Endodermal cell (in vitro differentiated cells): ENCODE results near the gene IL6ST. TPM values are rescaled to one million over a fixed set of nuclear protein-coding genes. Genes with fewer than 3 reads are reported as not detected.
"Not testable (repeated sequence)": the region's sequence is repeated elsewhere in the genome, so short reads cannot be mapped to it uniquely, and the experiment has no call there.

Experiments used
- DNase-seq: peaks from one replicate; pipeline ENCODE4 v3.0.0-alpha.2; 2017
- H3K27ac ChIP-seq: 2 replicates; pipeline ENCODE4 v1.5.1; 2013; ENCODE audit warnings: mild to moderate bottlenecking, low read depth, low read length, moderate library complexity
- H3K27me3 ChIP-seq: 2 replicates; pipeline ENCODE4 v1.6.1; 2013; ENCODE audit warnings: mild to moderate bottlenecking, low read length, moderate library complexity; ENCODE audit not compliant: insufficient read depth, control insufficient read depth, poor library complexity, severe bottlenecking
- H3K36me3 ChIP-seq: 2 replicates; pipeline ENCODE4 v1.7.0; 2013; ENCODE audit warnings: mild to moderate bottlenecking, low read length, moderate library complexity; ENCODE audit not compliant: control insufficient read depth, insufficient read depth
- H3K4me1 ChIP-seq: one replicate; pipeline ENCODE4 v1.7.0; 2013; ENCODE audit warnings: low read length; ENCODE audit not compliant: control insufficient read depth, insufficient read depth
- H3K4me3 ChIP-seq: 2 replicates; pipeline ENCODE4 v1.5.1; 2013; ENCODE audit warnings: mild to moderate bottlenecking, low read length, moderate library complexity
- H3K9ac ChIP-seq: 2 replicates; pipeline ENCODE4 v1.6.1; 2013; ENCODE audit warnings: mild to moderate bottlenecking, low read length, moderate library complexity; ENCODE audit not compliant: poor library complexity, severe bottlenecking; ENCODE audit errors: extremely low read depth
- H3K9me3 ChIP-seq: 2 replicates; pipeline ENCODE4 v1.6.1; 2013; ENCODE audit warnings: mild to moderate bottlenecking, low read length, moderate library complexity; ENCODE audit not compliant: control insufficient read depth
- H3K27ac Mint-ChIP-seq: 2 replicates; pipeline ENCODE4 v1.8.0; 2020; ENCODE audit warnings: mixed read lengths
- H3K27me3 Mint-ChIP-seq: 2 replicates; pipeline ENCODE4 v1.8.0; 2021; ENCODE audit warnings: mild to moderate bottlenecking, mixed read lengths; ENCODE audit not compliant: insufficient read depth
- H3K36me3 Mint-ChIP-seq: 2 replicates; pipeline ENCODE4 v1.8.0; 2020; ENCODE audit warnings: low read depth, mixed read lengths
- H3K4me1 Mint-ChIP-seq: 2 replicates; pipeline ENCODE4 v1.8.0; 2020; ENCODE audit warnings: mixed read lengths
- H3K4me3 Mint-ChIP-seq: 2 replicates; pipeline ENCODE4 v1.8.0; 2020; ENCODE audit warnings: mild to moderate bottlenecking, moderate library complexity, mixed read lengths
- H3K9me3 Mint-ChIP-seq: 2 replicates; pipeline ENCODE4 v1.8.0; 2020; ENCODE audit warnings: mild to moderate bottlenecking, mixed read lengths
- WGBS, 2 experiments: methylation state at CpG; one replicate each; pipeline versions ENCODE4 v1.1.5 to v1.1.7; 2013; ENCODE audit warnings: missing lambda C conversion rate in 2 of 2, mixed read lengths in 1 of 2; ENCODE audit not compliant: insufficient coverage in 1 of 2, insufficient read length in 1 of 2; 5-methylcytosine and 5-hydroxymethylcytosine counted together
- total RNA-seq, 2 donors: library from RNA; stranded (reverse); fragmentation: NEBNext Ultra II Directional in 1 of 2; extraction: Animal tissue kit (Norgen Biotek cat#: 25700) in 1 of 2; gene quantifications; 2 replicates in 1 of 2; 3 replicates in 1 of 2; pipeline ENCODE4 v1.2.1, GENCODE V29; 2021
- TF ChIP-seq, protein P1 (sequence below): fragments of 200-600 bp; sonication (generic); conservative IDR thresholded peaks from 2 replicates; pipeline ENCODE4 v1.5.0; 2021; ENCODE audit warnings: antibody characterized with exemption, mild to moderate bottlenecking

The IL6ST gene
- total RNA-seq, 2 donors from 2014 or later = 26.3 to 30.4 TPM

GRCh38 chr5:55989860-55990259, 4.9 kb downstream of the IL6ST start:
- Histone ChIP-seq H3K4me1 (no peaks in the 10 kb centered on the region), H3K4me3 (peak overlapping the region; percentile 65), H3K9me3 (peaks cover 8% of the 10 kb centered on the region), H3K9ac (no peak overlapping the region), H3K27me3 (no peaks in the 10 kb centered on the region), H3K27ac (no peak overlapping the region), H3K36me3 (peaks cover 33% of the 10 kb centered on the region)
- H3K27me3 Mint-ChIP-seq = no peaks in the 10 kb centered on the region
- H3K4me1 Mint-ChIP-seq = peaks cover 24% of the 10 kb centered on the region
- peaks cover 14% of the 10 kb centered on the region for H3K36me3 Mint-ChIP-seq
- no peak overlapping the region for H3K27ac Mint-ChIP-seq
- 89 to 100% methylated on average over 1 of the region's 1 CpG for WGBS, 2 experiments
- H3K4me3 Mint-ChIP-seq = no peak overlapping the region
- H3K9me3 Mint-ChIP-seq = no peaks in the 10 kb centered on the region
- TF ChIP-seq, protein P1, sequence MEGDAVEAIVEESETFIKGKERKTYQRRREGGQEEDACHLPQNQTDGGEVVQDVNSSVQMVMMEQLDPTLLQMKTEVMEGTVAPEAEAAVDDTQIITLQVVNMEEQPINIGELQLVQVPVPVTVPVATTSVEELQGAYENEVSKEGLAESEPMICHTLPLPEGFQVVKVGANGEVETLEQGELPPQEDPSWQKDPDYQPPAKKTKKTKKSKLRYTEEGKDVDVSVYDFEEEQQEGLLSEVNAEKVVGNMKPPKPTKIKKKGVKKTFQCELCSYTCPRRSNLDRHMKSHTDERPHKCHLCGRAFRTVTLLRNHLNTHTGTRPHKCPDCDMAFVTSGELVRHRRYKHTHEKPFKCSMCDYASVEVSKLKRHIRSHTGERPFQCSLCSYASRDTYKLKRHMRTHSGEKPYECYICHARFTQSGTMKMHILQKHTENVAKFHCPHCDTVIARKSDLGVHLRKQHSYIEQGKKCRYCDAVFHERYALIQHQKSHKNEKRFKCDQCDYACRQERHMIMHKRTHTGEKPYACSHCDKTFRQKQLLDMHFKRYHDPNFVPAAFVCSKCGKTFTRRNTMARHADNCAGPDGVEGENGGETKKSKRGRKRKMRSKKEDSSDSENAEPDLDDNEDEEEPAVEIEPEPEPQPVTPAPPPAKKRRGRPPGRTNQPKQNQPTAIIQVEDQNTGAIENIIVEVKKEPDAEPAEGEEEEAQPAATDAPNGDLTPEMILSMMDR = no peak
- DNase-seq = no peak

GRCh38 chr5:55988979-55989638, 5.7 kb downstream of the IL6ST start:
- 75 to 86% methylated on average over 1 to 4 of the region's 4 CpGs for WGBS, 2 experiments
- DNase-seq = no peak
- H3K27ac Mint-ChIP-seq = no peak overlapping the region
- H3K4me1 ChIP-seq = no peaks in the 10 kb centered on the region
- H3K27me3 Mint-ChIP-seq = no peaks in the 10 kb centered on the region
- peak overlapping the region; percentile 65 for H3K4me3 ChIP-seq
- H3K9ac ChIP-seq = no peak overlapping the region
- peaks cover 14% of the 10 kb centered on the region for H3K36me3 Mint-ChIP-seq
- no peak overlapping the region for H3K27ac ChIP-seq
- TF ChIP-seq, protein P1 = no peak
- no peak overlapping the region for H3K4me3 Mint-ChIP-seq
- H3K4me1 Mint-ChIP-seq = peaks cover 26% of the 10 kb centered on the region
- H3K27me3 ChIP-seq = no peaks in the 10 kb centered on the region
- no peaks in the 10 kb centered on the region for H3K9me3 Mint-ChIP-seq
- H3K36me3 ChIP-seq = peaks cover 33% of the 10 kb centered on the region
- H3K9me3 ChIP-seq = peaks cover 8% of the 10 kb centered on the region

DNA sequence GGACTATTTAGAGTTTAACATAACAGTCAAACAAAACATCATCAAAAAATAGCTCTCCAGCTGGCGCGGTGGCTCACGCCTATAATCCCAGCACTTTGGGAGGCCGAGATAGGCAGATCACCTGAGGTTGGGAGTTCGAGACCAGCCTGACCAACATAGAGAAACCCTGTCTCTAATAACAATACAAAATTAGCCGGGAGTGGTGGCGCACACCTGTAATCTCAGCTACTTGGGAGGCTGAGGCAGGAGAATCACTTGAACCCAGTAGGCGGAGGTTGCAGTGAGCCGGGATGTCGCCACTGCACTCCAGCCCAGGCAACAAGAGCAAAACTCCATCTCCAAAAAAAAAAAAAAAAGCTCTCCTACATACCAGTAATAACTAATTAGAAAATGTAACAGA, 6.3 kb downstream of the IL6ST start:
- not testable (repeated sequence) for H3K27ac Mint-ChIP-seq, H3K4me3 Mint-ChIP-seq, H3K9ac ChIP-seq, H3K9me3 Mint-ChIP-seq, H3K27me3 Mint-ChIP-seq, H3K9me3 ChIP-seq, H3K4me1 ChIP-seq, H3K4me3 ChIP-seq, DNase-seq, H3K27ac ChIP-seq, H3K27me3 ChIP-seq
- Mint-ChIP-seq H3K36me3 (peaks cover 14% of the 10 kb centered on the region), H3K4me1 (peaks cover 24% of the 10 kb centered on the region)
- 94 to 100% methylated on average over 1 to 10 of the region's 10 CpGs for WGBS, 2 experiments
- H3K36me3 ChIP-seq = peaks cover 33% of the 10 kb centered on the region

DNA sequence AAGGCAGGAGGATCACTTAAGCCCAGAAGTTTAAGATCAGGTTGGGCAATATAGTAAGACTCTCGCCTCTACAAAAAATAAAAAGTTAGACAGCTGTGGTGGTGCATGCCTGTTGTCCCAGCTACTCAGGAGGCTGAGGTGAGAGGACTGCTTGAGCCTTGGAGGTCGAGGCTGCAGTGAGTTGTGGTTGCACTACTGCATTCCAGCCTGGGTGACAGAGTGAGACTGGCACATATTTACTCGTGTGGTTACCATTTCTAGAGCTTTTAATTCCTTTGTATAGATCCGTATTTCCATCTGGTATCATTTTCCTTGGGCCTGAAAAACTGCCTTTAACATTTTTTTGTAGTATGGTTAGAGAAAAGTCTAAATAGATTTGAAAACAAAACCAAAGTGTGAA, 7.8 kb downstream of the IL6ST start:
- TF ChIP-seq, protein P1 = no peak
- H3K9ac ChIP-seq = no peak overlapping the region
- no peaks in the 10 kb centered on the region for H3K27me3 Mint-ChIP-seq
- no peaks in the 10 kb centered on the region for H3K4me1 ChIP-seq
- H3K36me3 ChIP-seq = peaks cover 41% of the 10 kb centered on the region
- H3K9me3 ChIP-seq = peaks cover 8% of the 10 kb centered on the region
- H3K27ac ChIP-seq = no peak overlapping the region
- H3K27ac Mint-ChIP-seq = no peak overlapping the region
- 95 to 100% methylated on average over 3 to 4 of the region's 4 CpGs for WGBS, 2 experiments
- H3K4me3 Mint-ChIP-seq = no peak overlapping the region
- no peak overlapping the region for H3K4me3 ChIP-seq
- H3K27me3 ChIP-seq = no peaks in the 10 kb centered on the region
- H3K9me3 Mint-ChIP-seq = no peaks in the 10 kb centered on the region
- H3K4me1 Mint-ChIP-seq = peaks cover 19% of the 10 kb centered on the region
- DNase-seq = no peak
- H3K36me3 Mint-ChIP-seq = peaks cover 14% of the 10 kb centered on the region
